HFFc6 (cell line): ENCODE data around the gene GON4L. TPM values are rescaled to one million over a fixed set of nuclear protein-coding genes. Genes with fewer than 3 reads are reported as not detected.
"Not testable (repeated sequence)": the region's sequence is repeated elsewhere in the genome, so short reads cannot be mapped to it uniquely, and the experiment has no call there.

Experiments used
- DNase-seq: peaks from one replicate; pipeline ENCODE4 v3.0.0-alpha.2; 2018
- H3K27ac Mint-ChIP-seq: 2 replicates; pipeline ENCODE4 v1.8.0; 2020; ENCODE audit warnings: mild to moderate bottlenecking, mixed read lengths
- H3K27me3 Mint-ChIP-seq: 2 replicates; pipeline ENCODE4 v1.8.0; 2021; ENCODE audit warnings: mild to moderate bottlenecking, moderate library complexity, mixed read lengths; ENCODE audit not compliant: insufficient read depth
- H3K36me3 Mint-ChIP-seq: 2 replicates; pipeline ENCODE4 v1.8.0; 2021; ENCODE audit warnings: low read depth, mixed read lengths
- H3K4me1 Mint-ChIP-seq: 2 replicates; pipeline ENCODE4 v1.8.0; 2020; ENCODE audit warnings: low read depth, mixed read lengths
- H3K4me3 Mint-ChIP-seq: 2 replicates; pipeline ENCODE4 v1.8.0; 2020; ENCODE audit warnings: mild to moderate bottlenecking, moderate library complexity, mixed read lengths
- H3K9me3 Mint-ChIP-seq: 2 replicates; pipeline ENCODE4 v1.8.0; 2020; ENCODE audit warnings: mild to moderate bottlenecking, mixed read lengths
- CTCF ChIP-seq: fragments of 200-600 bp; sonication (generic); IDR thresholded peaks from 2 replicates; pipeline ENCODE4 v1.5.0; 2021; ENCODE audit warnings: antibody characterized with exemption, mild to moderate bottlenecking
- total RNA-seq, 6 experiments: library from RNA; stranded (reverse); fragmentation: NEBNext Ultra II Directional; extraction: Animal tissue kit (Norgen Biotek cat#: 25700); gene quantifications; 2 replicates in 1 of 6; 3 replicates in 5 of 6; pipeline ENCODE4 v1.2.3, GENCODE V29; 2021

Gene GON4L
- total RNA-seq, 6 experiments from 2014 or later = 24.2 to 31.3 (median 28.6) TPM

- Mint-ChIP-seq H3K27ac (no peak overlapping the region), H3K4me3 (no peak overlapping the region), H3K27me3 (no peaks in the 10 kb centered on the region), H3K4me1 (no peaks in the 10 kb centered on the region), H3K36me3 (peaks cover 13% of the 10 kb centered on the region), H3K9me3 (no peaks in the 10 kb centered on the region)
- no peak for DNase-seq
- no peak for TF ChIP-seq CTCF
Measured at GRCh38 chr1:155813672-155814071, 43.3 kb downstream of the GON4L start.

DNA sequence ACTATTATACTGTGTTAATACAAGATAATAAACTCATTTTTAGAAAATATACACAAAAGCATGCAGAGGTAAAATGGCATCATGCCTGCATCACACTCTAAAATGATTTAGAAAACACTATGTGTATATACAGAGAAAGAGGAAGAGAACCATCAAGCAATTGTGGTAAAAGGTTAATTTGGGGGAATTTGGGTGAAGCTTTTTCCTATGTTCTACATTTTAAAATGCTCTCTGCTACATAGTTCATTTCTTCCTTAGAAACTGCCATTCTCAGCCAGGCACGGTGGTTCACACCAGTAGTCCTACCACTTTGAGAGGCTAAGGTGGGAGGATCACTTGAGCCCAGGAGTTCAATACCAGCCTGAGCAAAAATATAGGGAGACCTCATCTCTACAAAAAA, 44.1 kb downstream of the GON4L start:
- no peaks in the 10 kb centered on the region for H3K27me3 Mint-ChIP-seq
- H3K27ac Mint-ChIP-seq = no peak overlapping the region
- TF ChIP-seq CTCF = no peak
- no peak for DNase-seq
- no peak overlapping the region for H3K4me3 Mint-ChIP-seq
- H3K36me3 Mint-ChIP-seq = peaks cover 19% of the 10 kb centered on the region
- no peaks in the 10 kb centered on the region for H3K4me1 Mint-ChIP-seq
- H3K9me3 Mint-ChIP-seq = no peaks in the 10 kb centered on the region

DNA sequence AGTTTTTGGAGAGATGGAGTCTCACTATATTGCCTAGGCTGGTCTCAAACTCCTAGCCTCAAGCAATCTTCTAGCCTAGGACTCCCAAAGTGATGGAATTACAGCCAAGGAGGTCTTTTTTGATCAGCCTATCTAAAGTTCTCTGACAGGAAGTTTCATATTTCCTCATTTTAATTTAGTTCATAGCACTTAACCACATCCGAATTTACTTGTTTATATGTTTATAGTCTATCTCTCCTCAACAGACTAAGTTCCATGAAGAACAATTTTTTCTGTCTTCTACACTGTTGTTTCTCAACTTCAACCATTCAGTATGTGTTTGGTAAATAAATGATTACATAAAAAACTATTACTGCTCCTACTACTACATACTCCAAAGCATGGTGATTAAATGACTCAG, 47.9 kb downstream of the GON4L start:
- Mint-ChIP-seq H3K9me3 (no peaks in the 10 kb centered on the region), H3K4me3 (no peak overlapping the region), H3K27me3 (no peaks in the 10 kb centered on the region), H3K36me3 (peaks cover 22% of the 10 kb centered on the region), H3K4me1 (no peaks in the 10 kb centered on the region), H3K27ac (no peak overlapping the region)
- no peak for TF ChIP-seq CTCF
- no peak for DNase-seq

GRCh38 chr1:155801149-155801548, 55.9 kb downstream of the GON4L start:
- Mint-ChIP-seq H3K36me3 (peaks cover 44% of the 10 kb centered on the region), H3K9me3 (no peaks in the 10 kb centered on the region), H3K4me1 (peaks cover 18% of the 10 kb centered on the region), H3K4me3 (peak overlapping the region; percentile 10; the same call in 1 of the 2 replicates), H3K27ac (peak overlapping the region; percentile 59), H3K27me3 (no peaks in the 10 kb centered on the region)
- no peak for TF ChIP-seq CTCF
- peak; percentile 48 for DNase-seq

DNA sequence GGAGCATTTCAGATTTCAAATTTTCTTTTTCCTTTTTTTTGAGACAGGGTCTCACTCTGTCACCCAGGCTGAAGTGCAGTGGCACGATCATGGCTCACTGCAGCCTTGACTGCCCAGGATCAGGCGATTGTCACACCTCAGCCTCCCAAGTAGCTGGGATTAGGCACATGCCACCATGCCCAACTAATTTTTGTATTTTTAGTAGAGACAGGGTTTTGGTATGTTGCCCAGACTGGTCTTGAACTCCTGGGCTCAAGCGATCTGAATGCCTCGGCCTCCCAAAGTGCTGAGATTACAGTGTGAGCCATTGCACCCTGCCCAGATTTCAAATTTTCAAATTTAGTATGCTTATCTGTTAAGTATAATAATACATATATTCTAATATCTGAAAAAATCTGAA, 61.4 kb downstream of the GON4L start:
- Mint-ChIP-seq H3K36me3 (peaks cover 30% of the 10 kb centered on the region), H3K4me1 (peaks cover 10% of the 10 kb centered on the region)
- H3K9me3 Mint-ChIP-seq, DNase-seq, H3K4me3 Mint-ChIP-seq, H3K27me3 Mint-ChIP-seq, H3K27ac Mint-ChIP-seq: not testable (repeated sequence)

DNA sequence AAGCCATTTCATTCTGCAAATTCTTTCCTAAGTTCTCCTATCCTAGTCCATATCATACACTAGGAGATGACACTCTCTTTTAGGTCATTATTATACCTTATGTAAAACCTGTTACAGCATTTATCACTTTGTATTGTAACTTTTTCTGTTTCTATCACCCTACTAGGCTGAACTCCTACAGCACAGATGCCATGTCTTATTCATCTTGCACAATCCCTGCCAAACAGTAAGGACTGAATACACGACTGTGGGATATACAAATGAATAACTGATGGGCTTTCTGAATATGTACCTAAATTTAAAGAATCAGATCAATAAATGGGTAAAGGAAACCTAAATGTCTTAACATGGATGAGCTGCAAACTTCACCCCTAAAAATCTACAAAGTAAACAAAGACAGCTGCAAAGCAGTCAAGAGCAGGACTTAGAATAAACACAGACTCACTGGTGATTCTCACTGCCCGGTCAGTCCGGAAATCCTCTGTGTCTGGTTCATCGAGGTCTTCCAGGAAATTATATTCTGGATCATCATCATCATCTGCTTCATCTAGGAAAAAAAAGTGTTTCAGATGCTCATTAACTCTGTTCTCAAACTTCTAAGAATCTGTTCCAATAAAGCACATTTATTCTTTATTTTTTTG, 62.3 kb downstream of the GON4L start:
- Mint-ChIP-seq H3K4me3 (no peak overlapping the region), H3K27me3 (no peaks in the 10 kb centered on the region; the same call in 1 of the 2 replicates), H3K36me3 (peaks cover 30% of the 10 kb centered on the region), H3K4me1 (peaks cover 10% of the 10 kb centered on the region), H3K9me3 (no peaks in the 10 kb centered on the region), H3K27ac (peak overlapping the region; percentile 8; the same call in 1 of the 2 replicates)
- TF ChIP-seq CTCF = no peak
- DNase-seq = no peak
